ENCODE measurements around the gene DNPH1. TPM values are rescaled to one million over a fixed set of nuclear protein-coding genes. Genes with fewer than 3 reads are reported as not detected.

DNPH1 gene
- total and polyA plus RNA-seq, 9 of the 15 experiments (the other 6 are each of a cell fraction or from before 2014, with no cell fraction given) = 7.3 to 300 (median 68.7) TPM

DNA sequence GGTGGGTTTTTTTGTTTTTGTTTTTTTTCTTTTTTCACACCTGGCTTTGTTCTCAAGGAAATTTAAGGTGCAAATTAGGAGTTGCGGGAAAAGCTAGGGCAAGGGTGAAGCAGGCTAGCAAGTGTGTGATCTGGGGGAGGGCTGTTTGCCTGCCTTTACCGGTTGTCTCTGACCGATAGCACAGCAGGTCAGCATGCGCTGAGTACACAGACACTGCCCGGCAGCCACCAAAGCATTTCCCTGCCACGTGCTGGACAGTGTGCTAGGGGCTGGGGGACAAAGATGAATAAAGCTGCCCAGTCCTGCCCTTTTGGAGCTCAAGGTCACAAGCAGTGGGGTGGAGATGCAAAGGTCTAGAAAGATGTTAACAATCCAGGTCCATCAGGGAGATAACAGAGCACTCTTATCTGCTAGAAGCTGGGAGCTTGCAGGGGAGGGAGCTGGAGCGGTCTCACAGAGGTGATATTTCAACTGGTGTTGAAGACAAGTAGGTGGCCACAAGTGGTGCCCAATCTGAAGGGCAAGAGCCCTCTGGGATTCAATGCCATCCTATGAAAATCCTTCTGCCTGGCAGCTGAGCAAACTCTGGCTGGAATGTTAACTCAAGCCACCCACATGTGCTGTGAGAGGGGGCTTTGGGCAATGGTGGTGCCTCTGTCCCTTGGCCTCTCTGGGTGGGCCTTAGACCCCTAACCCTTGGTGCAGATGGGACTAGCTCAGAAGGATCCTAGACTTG lies 38.5 kb upstream of the DNPH1 start (continued):
- TF ChIP-seq, protein P1, sequence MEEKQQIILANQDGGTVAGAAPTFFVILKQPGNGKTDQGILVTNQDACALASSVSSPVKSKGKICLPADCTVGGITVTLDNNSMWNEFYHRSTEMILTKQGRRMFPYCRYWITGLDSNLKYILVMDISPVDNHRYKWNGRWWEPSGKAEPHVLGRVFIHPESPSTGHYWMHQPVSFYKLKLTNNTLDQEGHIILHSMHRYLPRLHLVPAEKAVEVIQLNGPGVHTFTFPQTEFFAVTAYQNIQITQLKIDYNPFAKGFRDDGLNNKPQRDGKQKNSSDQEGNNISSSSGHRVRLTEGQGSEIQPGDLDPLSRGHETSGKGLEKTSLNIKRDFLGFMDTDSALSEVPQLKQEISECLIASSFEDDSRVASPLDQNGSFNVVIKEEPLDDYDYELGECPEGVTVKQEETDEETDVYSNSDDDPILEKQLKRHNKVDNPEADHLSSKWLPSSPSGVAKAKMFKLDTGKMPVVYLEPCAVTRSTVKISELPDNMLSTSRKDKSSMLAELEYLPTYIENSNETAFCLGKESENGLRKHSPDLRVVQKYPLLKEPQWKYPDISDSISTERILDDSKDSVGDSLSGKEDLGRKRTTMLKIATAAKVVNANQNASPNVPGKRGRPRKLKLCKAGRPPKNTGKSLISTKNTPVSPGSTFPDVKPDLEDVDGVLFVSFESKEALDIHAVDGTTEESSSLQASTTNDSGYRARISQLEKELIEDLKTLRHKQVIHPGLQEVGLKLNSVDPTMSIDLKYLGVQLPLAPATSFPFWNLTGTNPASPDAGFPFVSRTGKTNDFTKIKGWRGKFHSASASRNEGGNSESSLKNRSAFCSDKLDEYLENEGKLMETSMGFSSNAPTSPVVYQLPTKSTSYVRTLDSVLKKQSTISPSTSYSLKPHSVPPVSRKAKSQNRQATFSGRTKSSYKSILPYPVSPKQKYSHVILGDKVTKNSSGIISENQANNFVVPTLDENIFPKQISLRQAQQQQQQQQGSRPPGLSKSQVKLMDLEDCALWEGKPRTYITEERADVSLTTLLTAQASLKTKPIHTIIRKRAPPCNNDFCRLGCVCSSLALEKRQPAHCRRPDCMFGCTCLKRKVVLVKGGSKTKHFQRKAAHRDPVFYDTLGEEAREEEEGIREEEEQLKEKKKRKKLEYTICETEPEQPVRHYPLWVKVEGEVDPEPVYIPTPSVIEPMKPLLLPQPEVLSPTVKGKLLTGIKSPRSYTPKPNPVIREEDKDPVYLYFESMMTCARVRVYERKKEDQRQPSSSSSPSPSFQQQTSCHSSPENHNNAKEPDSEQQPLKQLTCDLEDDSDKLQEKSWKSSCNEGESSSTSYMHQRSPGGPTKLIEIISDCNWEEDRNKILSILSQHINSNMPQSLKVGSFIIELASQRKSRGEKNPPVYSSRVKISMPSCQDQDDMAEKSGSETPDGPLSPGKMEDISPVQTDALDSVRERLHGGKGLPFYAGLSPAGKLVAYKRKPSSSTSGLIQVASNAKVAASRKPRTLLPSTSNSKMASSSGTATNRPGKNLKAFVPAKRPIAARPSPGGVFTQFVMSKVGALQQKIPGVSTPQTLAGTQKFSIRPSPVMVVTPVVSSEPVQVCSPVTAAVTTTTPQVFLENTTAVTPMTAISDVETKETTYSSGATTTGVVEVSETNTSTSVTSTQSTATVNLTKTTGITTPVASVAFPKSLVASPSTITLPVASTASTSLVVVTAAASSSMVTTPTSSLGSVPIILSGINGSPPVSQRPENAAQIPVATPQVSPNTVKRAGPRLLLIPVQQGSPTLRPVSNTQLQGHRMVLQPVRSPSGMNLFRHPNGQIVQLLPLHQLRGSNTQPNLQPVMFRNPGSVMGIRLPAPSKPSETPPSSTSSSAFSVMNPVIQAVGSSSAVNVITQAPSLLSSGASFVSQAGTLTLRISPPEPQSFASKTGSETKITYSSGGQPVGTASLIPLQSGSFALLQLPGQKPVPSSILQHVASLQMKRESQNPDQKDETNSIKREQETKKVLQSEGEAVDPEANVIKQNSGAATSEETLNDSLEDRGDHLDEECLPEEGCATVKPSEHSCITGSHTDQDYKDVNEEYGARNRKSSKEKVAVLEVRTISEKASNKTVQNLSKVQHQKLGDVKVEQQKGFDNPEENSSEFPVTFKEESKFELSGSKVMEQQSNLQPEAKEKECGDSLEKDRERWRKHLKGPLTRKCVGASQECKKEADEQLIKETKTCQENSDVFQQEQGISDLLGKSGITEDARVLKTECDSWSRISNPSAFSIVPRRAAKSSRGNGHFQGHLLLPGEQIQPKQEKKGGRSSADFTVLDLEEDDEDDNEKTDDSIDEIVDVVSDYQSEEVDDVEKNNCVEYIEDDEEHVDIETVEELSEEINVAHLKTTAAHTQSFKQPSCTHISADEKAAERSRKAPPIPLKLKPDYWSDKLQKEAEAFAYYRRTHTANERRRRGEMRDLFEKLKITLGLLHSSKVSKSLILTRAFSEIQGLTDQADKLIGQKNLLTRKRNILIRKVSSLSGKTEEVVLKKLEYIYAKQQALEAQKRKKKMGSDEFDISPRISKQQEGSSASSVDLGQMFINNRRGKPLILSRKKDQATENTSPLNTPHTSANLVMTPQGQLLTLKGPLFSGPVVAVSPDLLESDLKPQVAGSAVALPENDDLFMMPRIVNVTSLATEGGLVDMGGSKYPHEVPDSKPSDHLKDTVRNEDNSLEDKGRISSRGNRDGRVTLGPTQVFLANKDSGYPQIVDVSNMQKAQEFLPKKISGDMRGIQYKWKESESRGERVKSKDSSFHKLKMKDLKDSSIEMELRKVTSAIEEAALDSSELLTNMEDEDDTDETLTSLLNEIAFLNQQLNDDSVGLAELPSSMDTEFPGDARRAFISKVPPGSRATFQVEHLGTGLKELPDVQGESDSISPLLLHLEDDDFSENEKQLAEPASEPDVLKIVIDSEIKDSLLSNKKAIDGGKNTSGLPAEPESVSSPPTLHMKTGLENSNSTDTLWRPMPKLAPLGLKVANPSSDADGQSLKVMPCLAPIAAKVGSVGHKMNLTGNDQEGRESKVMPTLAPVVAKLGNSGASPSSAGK (IDR thresholded peaks at IDR 0.05) = peak; percentile 97
- TF ChIP-seq FOXK1 (CRISPR knock-in tag; IDR thresholded peaks at IDR 0.05; ENCODE audit: borderline replicate concordance) = no peak
- no peak for TF ChIP-seq CREBBP (IDR thresholded peaks at IDR 0.05; ENCODE audit: low read depth, low read length)
- TF ChIP-seq MCM5 (IDR thresholded peaks at IDR 0.05; ENCODE audit: low read depth) = no peak
- TF ChIP-seq NFATC3 (IDR thresholded peaks at IDR 0.05) = no peak
- no peak for TF ChIP-seq ZNF444 (CRISPR knock-in tag; IDR thresholded peaks at IDR 0.05)
- TF ChIP-seq FOXA3 (CRISPR knock-in tag; conservative IDR thresholded peaks at IDR 0.05 in 1 of 2, IDR thresholded peaks at IDR 0.05 in 1 of 2) = peak; percentile 72 to 88; a peak in 3 of 4 replicates
- TF ChIP-seq EZH2 (IDR thresholded peaks at IDR 0.05; ENCODE audit: borderline replicate concordance, low read depth, low read length) = no peak
- TF ChIP-seq, protein P2, sequence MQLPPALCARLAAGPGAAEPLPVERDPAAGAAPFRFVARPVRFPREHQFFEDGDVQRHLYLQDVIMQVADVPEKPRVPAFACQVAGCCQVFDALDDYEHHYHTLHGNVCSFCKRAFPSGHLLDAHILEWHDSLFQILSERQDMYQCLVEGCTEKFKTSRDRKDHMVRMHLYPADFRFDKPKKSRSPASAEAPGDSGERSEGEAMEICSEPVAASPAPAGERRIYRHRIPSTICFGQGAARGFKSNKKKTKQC (CRISPR knock-in tag; IDR thresholded peaks at IDR 0.05) = no peak
- TF ChIP-seq, protein P3, sequence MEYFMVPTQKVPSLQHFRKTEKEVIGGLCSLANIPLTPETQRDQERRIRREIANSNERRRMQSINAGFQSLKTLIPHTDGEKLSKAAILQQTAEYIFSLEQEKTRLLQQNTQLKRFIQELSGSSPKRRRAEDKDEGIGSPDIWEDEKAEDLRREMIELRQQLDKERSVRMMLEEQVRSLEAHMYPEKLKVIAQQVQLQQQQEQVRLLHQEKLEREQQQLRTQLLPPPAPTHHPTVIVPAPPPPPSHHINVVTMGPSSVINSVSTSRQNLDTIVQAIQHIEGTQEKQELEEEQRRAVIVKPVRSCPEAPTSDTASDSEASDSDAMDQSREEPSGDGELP (CRISPR knock-in tag; IDR thresholded peaks at IDR 0.05; ENCODE audit: borderline replicate concordance) = peak; percentile 47; the same call in 1 of the 2 replicates
- TF ChIP-seq, protein P4, sequence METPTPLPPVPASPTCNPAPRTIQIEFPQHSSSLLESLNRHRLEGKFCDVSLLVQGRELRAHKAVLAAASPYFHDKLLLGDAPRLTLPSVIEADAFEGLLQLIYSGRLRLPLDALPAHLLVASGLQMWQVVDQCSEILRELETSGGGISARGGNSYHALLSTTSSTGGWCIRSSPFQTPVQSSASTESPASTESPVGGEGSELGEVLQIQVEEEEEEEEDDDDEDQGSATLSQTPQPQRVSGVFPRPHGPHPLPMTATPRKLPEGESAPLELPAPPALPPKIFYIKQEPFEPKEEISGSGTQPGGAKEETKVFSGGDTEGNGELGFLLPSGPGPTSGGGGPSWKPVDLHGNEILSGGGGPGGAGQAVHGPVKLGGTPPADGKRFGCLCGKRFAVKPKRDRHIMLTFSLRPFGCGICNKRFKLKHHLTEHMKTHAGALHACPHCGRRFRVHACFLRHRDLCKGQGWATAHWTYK (CRISPR knock-in tag; IDR thresholded peaks at IDR 0.05) = no peak
- TF ChIP-seq ESRRA (IDR thresholded peaks at IDR 0.05; ENCODE audit: borderline replicate concordance, low read depth) = peak; percentile 97
- TF ChIP-seq FOXJ3 (CRISPR knock-in tag; IDR thresholded peaks at IDR 0.05) = no peak
